Mesangial cell (primary cell): ENCODE data around the gene TNFRSF1A. TPM values are rescaled to one million over a fixed set of nuclear protein-coding genes. Genes with fewer than 3 reads are reported as not detected.

Experiments used
- total RNA-seq: library from RNA; depleted of rRNA; stranded (reverse); fragments of >200 nt; gene quantifications from 2 replicates; pipeline ENCODE4 v1.2.3, GENCODE V29; 2015

TNFRSF1A gene
- total RNA-seq = 219 and 360 TPM in 2 replicates

DNA sequence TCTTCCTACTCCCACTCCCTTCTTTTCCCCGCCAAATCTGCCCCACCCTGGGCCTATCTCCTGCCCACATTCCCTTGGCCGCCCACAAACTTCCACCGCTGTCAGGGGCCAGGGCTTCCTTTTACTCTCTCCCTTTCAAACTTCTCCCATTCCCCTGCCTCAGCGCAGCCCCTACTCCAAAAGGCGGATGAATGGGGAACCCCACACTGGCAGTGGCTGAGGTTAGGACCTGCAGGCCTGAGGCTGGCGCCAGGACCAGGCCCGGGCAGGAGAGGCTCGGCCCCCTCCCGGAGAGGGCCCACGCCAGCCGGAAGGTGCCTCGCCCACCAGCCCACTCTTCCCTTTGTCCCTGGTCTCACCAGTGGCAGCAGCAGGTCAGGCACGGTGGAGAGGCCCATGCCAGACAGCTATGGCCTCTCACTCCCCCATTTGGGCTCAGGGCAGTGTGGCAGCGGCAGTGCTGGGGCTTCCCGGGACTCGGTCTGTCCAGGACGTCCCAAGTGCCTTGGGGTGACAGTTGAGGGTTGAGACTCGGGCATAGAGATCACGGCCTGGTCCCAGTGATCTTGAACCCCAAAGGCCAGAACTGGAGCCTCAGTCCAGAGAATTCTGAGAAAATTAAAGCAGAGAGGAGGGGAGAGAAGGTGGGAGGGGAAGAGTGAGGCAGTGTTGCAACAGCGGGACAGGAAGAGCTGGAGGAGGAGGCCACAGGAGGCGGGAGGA, at the start of gene TNFRSF1A:
Gene TNFRSF1A, minus strand, starts transcription at position 660 of the 723 bp plus-strand sequence. Its CDS starts 262 bp downstream, at position 398.

GRCh38 chr12:6383572-6384498, 42.0 kb upstream of the TNFRSF1A start, which contains the start of gene LTBR:
TSS of gene LTBR (plus strand) at chr12:6384162. CDS start at chr12:6384359, 197 bp downstream.

GRCh38 chr12:6375269-6376078, 33.6 kb upstream of the TNFRSF1A start, which contains the start of gene SCNN1A:
TSS of gene SCNN1A (minus strand) at chr12:6375563. CDS start at chr12:6374783, 780 bp downstream.

Other genes starting within 250 kb of the TNFRSF1A start
- under 0.01 and 0.25 TPM in 2 replicates for gene VWF, start 217.4 kb downstream of the TNFRSF1A start, total RNA-seq
- gene CD9, start 141.7 kb downstream of the TNFRSF1A start, total RNA-seq = 119 and 165 TPM in 2 replicates
- gene PLEKHG6, start 31.4 kb downstream of the TNFRSF1A start, total RNA-seq = 0.65 and 1.3 TPM in 2 replicates
- 5.9 and 63.5 TPM in 2 replicates for gene SCNN1A, start 33.5 kb upstream of the TNFRSF1A start, total RNA-seq
- gene LTBR, start 42.1 kb upstream of the TNFRSF1A start, total RNA-seq = 89.3 and 169 TPM in 2 replicates
- gene CD27, start 102.9 kb upstream of the TNFRSF1A start, total RNA-seq = 0.51 TPM in 1 of 2 replicates, not detected in the other
- 11.4 and 21.4 TPM in 2 replicates for gene TAPBPL, start 110.0 kb upstream of the TNFRSF1A start, total RNA-seq
- gene VAMP1, start 128.6 kb upstream of the TNFRSF1A start, total RNA-seq = 3.1 and 7.0 TPM in 2 replicates
- gene MRPL51, start 151.2 kb upstream of the TNFRSF1A start, total RNA-seq = 39.6 and 73.5 TPM in 2 replicates
- gene NCAPD2, start 152.0 kb upstream of the TNFRSF1A start, total RNA-seq = 42.2 and 227 TPM in 2 replicates
- 5,203 and 7,437 TPM in 2 replicates for gene GAPDH, start 192.4 kb upstream of the TNFRSF1A start, total RNA-seq
- 8.1 and 13.4 TPM in 2 replicates for gene IFFO1, start 214.0 kb upstream of the TNFRSF1A start, total RNA-seq
- 28.6 and 36.3 TPM in 2 replicates for gene NOP2, start 226.2 kb upstream of the TNFRSF1A start, total RNA-seq